ENCODE measurements around the gene ALG9. TPM values are rescaled to one million over a fixed set of nuclear protein-coding genes. Genes with fewer than 3 reads are reported as not detected.

Gene ALG9
- total and polyA plus RNA-seq, 10 of the 15 experiments (the other 5 are each of a cell fraction or from before 2014, with no cell fraction given) = 10.8 to 41.6 (median 25.5) TPM

DNA sequence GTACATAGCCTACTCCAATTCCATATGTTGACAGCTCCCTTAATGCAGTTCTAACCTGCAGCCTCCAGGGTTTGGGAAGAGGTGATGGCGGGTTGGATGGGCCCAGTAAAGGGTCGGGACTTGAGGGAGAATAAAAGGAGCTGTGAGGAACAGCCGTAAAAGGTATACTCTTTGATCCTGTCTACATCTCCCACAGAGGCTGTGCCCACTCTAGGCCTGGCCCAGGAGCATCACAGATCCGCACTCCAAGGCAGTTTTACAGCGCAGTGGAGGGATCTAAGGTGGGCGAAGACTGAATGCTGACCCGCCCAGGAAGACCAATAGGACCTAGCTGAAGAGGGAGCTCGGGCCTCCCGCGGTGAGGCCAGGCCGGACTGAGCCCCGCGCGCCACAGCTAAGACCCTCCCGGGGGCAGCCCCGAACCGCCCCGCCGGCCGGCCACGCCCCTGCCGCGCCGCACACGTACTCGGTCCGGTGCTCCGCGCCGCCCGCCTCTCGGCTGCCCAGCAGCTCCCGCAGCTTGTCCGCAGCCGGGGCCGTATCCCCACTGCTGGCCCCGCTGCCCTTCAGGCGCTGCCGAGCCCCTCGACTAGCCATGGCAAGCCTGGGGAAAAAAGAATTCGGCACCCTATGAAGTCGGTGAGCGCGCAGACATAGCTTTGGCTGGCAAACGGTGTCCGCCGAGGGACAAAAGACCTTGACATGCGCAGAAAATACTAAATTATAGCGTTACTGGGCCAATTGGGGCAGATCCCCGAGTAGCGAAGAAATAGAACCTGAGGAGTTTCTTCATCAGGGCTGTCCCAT lies at the start of gene ALG9 (continued):
- TF ChIP-seq, protein P1, sequence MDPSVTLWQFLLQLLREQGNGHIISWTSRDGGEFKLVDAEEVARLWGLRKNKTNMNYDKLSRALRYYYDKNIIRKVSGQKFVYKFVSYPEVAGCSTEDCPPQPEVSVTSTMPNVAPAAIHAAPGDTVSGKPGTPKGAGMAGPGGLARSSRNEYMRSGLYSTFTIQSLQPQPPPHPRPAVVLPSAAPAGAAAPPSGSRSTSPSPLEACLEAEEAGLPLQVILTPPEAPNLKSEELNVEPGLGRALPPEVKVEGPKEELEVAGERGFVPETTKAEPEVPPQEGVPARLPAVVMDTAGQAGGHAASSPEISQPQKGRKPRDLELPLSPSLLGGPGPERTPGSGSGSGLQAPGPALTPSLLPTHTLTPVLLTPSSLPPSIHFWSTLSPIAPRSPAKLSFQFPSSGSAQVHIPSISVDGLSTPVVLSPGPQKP (IDR thresholded peaks at IDR 0.05; ENCODE audit: low read depth, low read length) = no peak
- TF ChIP-seq RBBP5 (conservative IDR thresholded peaks at IDR 0.05) (no peak), GATAD2B (conservative IDR thresholded peaks at IDR 0.05; ENCODE audit: low read depth) (peak; percentile 83), NFYB (IDR thresholded peaks at IDR 0.05; ENCODE audit: insufficient read depth, low read depth, low read length) (peak; percentile 51; the same call in 1 of the 2 replicates), NBN (IDR thresholded peaks at IDR 0.05) (0 out of 2 replicates have a peak, but pooled peaks have one; percentile 21), HDGF (IDR thresholded peaks at IDR 0.05) (no peak; the same call in 1 of the 2 replicates), CBFB (IDR thresholded peaks at IDR 0.05; ENCODE audit: low read depth) (no peak), SIX5 (IDR thresholded peaks at IDR 0.05; ENCODE audit: low read depth, low read length, severe bottlenecking) (peak; percentile 32), RELA (IDR thresholded peaks at IDR 0.05; ENCODE audit: borderline replicate concordance, partially characterized antibody) (peak; percentile 75), ZZZ3 (IDR thresholded peaks at IDR 0.05; ENCODE audit: control insufficient read depth, insufficient read length, low read depth) (no peak), POLR2AphosphoS5 (IDR thresholded peaks at IDR 0.05; ENCODE audit: low read length) (peak; percentile 70; the same call in 1 of the 2 replicates), ASH2L (IDR thresholded peaks at IDR 0.05; ENCODE audit: borderline replicate concordance, low read depth) (peak; percentile 97; the same call in 1 of the 2 replicates), EZH2 (IDR thresholded peaks at IDR 0.05; ENCODE audit: borderline replicate concordance, control insufficient read depth, low read depth, low read length) (no peak), KLF5 (IDR thresholded peaks at IDR 0.05; ENCODE audit: partially characterized antibody) (peak; percentile 62), MXI1 (IDR thresholded peaks at IDR 0.05; ENCODE audit: low read depth, low read length) (peak; percentile 65; the same call in 1 of the 2 replicates), MTA2 (IDR thresholded peaks at IDR 0.05; ENCODE audit: low read depth) (no peak), DPF2 (IDR thresholded peaks at IDR 0.05) (peak; percentile 78), SREBF1 (IDR thresholded peaks at IDR 0.05; ENCODE audit: low read length) (no peak)
- TF ChIP-seq, protein P2, sequence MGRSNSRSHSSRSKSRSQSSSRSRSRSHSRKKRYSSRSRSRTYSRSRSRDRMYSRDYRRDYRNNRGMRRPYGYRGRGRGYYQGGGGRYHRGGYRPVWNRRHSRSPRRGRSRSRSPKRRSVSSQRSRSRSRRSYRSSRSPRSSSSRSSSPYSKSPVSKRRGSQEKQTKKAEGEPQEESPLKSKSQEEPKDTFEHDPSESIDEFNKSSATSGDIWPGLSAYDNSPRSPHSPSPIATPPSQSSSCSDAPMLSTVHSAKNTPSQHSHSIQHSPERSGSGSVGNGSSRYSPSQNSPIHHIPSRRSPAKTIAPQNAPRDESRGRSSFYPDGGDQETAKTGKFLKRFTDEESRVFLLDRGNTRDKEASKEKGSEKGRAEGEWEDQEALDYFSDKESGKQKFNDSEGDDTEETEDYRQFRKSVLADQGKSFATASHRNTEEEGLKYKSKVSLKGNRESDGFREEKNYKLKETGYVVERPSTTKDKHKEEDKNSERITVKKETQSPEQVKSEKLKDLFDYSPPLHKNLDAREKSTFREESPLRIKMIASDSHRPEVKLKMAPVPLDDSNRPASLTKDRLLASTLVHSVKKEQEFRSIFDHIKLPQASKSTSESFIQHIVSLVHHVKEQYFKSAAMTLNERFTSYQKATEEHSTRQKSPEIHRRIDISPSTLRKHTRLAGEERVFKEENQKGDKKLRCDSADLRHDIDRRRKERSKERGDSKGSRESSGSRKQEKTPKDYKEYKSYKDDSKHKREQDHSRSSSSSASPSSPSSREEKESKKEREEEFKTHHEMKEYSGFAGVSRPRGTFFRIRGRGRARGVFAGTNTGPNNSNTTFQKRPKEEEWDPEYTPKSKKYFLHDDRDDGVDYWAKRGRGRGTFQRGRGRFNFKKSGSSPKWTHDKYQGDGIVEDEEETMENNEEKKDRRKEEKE (IDR thresholded peaks at IDR 0.05) = no peak
- TF ChIP-seq, protein P3, sequence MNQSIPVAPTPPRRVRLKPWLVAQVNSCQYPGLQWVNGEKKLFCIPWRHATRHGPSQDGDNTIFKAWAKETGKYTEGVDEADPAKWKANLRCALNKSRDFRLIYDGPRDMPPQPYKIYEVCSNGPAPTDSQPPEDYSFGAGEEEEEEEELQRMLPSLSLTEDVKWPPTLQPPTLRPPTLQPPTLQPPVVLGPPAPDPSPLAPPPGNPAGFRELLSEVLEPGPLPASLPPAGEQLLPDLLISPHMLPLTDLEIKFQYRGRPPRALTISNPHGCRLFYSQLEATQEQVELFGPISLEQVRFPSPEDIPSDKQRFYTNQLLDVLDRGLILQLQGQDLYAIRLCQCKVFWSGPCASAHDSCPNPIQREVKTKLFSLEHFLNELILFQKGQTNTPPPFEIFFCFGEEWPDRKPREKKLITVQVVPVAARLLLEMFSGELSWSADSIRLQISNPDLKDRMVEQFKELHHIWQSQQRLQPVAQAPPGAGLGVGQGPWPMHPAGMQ (IDR thresholded peaks at IDR 0.05; ENCODE audit: borderline replicate concordance) = no peak
- TF ChIP-seq, protein P4, sequence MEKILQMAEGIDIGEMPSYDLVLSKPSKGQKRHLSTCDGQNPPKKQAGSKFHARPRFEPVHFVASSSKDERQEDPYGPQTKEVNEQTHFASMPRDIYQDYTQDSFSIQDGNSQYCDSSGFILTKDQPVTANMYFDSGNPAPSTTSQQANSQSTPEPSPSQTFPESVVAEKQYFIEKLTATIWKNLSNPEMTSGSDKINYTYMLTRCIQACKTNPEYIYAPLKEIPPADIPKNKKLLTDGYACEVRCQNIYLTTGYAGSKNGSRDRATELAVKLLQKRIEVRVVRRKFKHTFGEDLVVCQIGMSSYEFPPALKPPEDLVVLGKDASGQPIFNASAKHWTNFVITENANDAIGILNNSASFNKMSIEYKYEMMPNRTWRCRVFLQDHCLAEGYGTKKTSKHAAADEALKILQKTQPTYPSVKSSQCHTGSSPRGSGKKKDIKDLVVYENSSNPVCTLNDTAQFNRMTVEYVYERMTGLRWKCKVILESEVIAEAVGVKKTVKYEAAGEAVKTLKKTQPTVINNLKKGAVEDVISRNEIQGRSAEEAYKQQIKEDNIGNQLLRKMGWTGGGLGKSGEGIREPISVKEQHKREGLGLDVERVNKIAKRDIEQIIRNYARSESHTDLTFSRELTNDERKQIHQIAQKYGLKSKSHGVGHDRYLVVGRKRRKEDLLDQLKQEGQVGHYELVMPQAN (conservative IDR thresholded peaks at IDR 0.05) = peak; percentile 92

Measured in GM12878 (cell line).